GM13977 (cell line): Measurements from ENCODE around the gene IPO9.
"Not testable (repeated sequence)": the region's sequence is repeated elsewhere in the genome, so short reads cannot be mapped to it uniquely, and the experiment has no call there.

Experiments used
- DNase-seq: peaks from one replicate; pipeline ENCODE4 v3.0.0; 2012; ENCODE audit warnings: low spot score
- CTCF ChIP-seq: IDR thresholded peaks from 2 replicates; pipeline ENCODE4 v1.5.1; 2012; ENCODE audit warnings: mild to moderate bottlenecking, control low read depth; ENCODE audit not compliant: insufficient read depth; ENCODE audit errors: extremely low read depth, missing control alignments
- in situ Hi-C: fragments of 300-500 bp; cut with MboI; formaldehyde crosslinking; loops from one replicate; pipeline ENCODE4 v1.12.0; 2022; ENCODE audit warnings: low sequenced_read_pairs, low pct_unique_long_range_greater_than_20kb, mixed read lengths, inconsistent platforms; ENCODE audit not compliant: unreplicated experiment

IPO9 gene

GRCh38 chr1:201828217-201828819, 639 bp upstream of the IPO9 start:
- no peak for DNase-seq
- in situ Hi-C loops: no loop called here
- no peak for TF ChIP-seq CTCF

GRCh38 chr1:201831371-201831770, 2.4 kb downstream of the IPO9 start:
- no peak for DNase-seq
- TF ChIP-seq CTCF: no peak
- in situ Hi-C loops: no loop called here

GRCh38 chr1:201834621-201835020, 5.7 kb downstream of the IPO9 start:
- in situ Hi-C loops: no loop called here
- TF ChIP-seq CTCF: no peak

GRCh38 chr1:201838381-201838780, 9.4 kb downstream of the IPO9 start:
- no peak for TF ChIP-seq CTCF
- in situ Hi-C loops: no loop called here
- DNase-seq: no peak

More at GRCh38 chr1:201834621-201835020, 5.7 kb downstream of the IPO9 start:
- DNase-seq: no peak

GRCh38 chr1:201839089-201839488, 10.1 kb downstream of the IPO9 start:
- in situ Hi-C loops: not testable (repeated sequence)

GRCh38 chr1:201840055-201840454, 11.1 kb downstream of the IPO9 start:
- no peak for DNase-seq
- TF ChIP-seq CTCF: no peak
- in situ Hi-C loops: no loop called here

More at GRCh38 chr1:201839089-201839488, 10.1 kb downstream of the IPO9 start:
- not testable (repeated sequence) for DNase-seq

GRCh38 chr1:201840490-201840889, 11.5 kb downstream of the IPO9 start:
- no peak for DNase-seq
- no peak for TF ChIP-seq CTCF
- in situ Hi-C loops: no loop called here
